Measurements from ENCODE around the gene RNF111.

GRCh38 chr15:59131456-59131855 lies 144.0 kb downstream of the RNF111 start:
- TF ChIP-seq, protein P1, sequence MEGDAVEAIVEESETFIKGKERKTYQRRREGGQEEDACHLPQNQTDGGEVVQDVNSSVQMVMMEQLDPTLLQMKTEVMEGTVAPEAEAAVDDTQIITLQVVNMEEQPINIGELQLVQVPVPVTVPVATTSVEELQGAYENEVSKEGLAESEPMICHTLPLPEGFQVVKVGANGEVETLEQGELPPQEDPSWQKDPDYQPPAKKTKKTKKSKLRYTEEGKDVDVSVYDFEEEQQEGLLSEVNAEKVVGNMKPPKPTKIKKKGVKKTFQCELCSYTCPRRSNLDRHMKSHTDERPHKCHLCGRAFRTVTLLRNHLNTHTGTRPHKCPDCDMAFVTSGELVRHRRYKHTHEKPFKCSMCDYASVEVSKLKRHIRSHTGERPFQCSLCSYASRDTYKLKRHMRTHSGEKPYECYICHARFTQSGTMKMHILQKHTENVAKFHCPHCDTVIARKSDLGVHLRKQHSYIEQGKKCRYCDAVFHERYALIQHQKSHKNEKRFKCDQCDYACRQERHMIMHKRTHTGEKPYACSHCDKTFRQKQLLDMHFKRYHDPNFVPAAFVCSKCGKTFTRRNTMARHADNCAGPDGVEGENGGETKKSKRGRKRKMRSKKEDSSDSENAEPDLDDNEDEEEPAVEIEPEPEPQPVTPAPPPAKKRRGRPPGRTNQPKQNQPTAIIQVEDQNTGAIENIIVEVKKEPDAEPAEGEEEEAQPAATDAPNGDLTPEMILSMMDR (conservative IDR thresholded peaks at IDR 0.05 in 1 of 2, IDR thresholded peaks at IDR 0.05 in 1 of 2; ENCODE audit: low read depth in 1 of 2, low read length in 2 of 2), result no peak
- no peak for TF ChIP-seq EZH2 (IDR thresholded peaks at IDR 0.05; ENCODE audit: low read length, missing control alignments)

Data from fibroblast of lung (primary cell).